Heart left ventricle (tissue), 13 donors: Measurements from ENCODE around the gene CDS1.

Source experiments
- POLR2A ChIP-seq, 2 donors: fragments of 450-650 bp; IDR thresholded peaks; one replicate each; pipeline ENCODE4 v1.6.1; 2017; ENCODE audit warnings: antibody characterized with exemption in 2 of 2, mild to moderate bottlenecking in 2 of 2, moderate library complexity in 2 of 2
- TF ChIP-seq, protein P1 (sequence below), 12 donors: fragments of 200-600 bp; sonication (generic) in 4 of 12; IDR thresholded peaks; one replicate each; pipeline versions ENCODE4 v1.5.0 to v1.8.0; 2018 to 2022; ENCODE audit warnings: antibody characterized with exemption in 12 of 12, mild to moderate bottlenecking in 5 of 12
- donor health status: ischemic (EF 13 %, LVEDD 7.1; RV severe dilation, severe dysfunction).
- donor health status: DM: no; HTN: yes; CAD: no.
- donor health status: DM: no; HTN: no; CAD: no.
- donor health status: ischemic (EF 25% LVEDD 6.9; RV normal size, moderate dysfunction).
- donor health status: ischemic (EF 25% LVEDD 5.7; RV mildly dilated, moderate dysfunction).
- donor health status: ischemic (EF 35%, LVEDD 5.7; RV mildly dilated, moderate dysfunction).
- donor health status: nonischemic (EF 11% LVEDD 7.7; RV severe dilation, severe dysfunction).
- donor health status: DM: yes; HTN: yes; CAD: no.
- donor health status: PGD.
- donor health status: ischemic (EF 29% LVEDD 5.4; RV normal size, mild dysfunction).
- donor health status: nonischemic (EF 23%, LVEDD 6.1; RV moderate dilation, normal function).

DNA sequence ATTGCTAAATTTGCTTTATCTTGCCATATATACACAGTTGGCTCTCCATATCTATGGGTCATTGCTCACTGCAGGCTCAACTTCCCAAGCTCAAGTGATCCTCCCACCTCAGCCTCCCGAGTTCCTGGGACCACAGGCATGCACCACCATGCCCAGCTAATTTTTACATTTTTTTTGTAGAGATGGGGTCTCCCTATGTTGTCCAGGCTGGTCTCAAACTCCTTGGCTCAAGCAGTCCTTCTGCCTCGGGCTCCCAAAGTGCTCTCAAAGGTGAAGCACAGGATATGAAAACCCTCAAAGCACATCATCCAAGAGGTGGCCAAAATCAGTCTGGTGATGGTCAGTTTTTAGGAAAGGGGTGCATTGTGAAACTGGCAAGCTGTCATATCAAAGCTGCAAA, 11.8 kb downstream of the CDS1 start:
- TF ChIP-seq, protein P1, sequence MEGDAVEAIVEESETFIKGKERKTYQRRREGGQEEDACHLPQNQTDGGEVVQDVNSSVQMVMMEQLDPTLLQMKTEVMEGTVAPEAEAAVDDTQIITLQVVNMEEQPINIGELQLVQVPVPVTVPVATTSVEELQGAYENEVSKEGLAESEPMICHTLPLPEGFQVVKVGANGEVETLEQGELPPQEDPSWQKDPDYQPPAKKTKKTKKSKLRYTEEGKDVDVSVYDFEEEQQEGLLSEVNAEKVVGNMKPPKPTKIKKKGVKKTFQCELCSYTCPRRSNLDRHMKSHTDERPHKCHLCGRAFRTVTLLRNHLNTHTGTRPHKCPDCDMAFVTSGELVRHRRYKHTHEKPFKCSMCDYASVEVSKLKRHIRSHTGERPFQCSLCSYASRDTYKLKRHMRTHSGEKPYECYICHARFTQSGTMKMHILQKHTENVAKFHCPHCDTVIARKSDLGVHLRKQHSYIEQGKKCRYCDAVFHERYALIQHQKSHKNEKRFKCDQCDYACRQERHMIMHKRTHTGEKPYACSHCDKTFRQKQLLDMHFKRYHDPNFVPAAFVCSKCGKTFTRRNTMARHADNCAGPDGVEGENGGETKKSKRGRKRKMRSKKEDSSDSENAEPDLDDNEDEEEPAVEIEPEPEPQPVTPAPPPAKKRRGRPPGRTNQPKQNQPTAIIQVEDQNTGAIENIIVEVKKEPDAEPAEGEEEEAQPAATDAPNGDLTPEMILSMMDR (IDR thresholded peaks at IDR 0.05), result no peak
- TF ChIP-seq POLR2A (IDR thresholded peaks at IDR 0.05), result no peak
